HG03558 (cell line): ENCODE data around the gene GRK4.
"Not testable (repeated sequence)": the region's sequence is repeated elsewhere in the genome, so short reads cannot be mapped to it uniquely, and the experiment has no call there.

Source experiments
- ATAC-seq: cut with Tn5 transposase; IDR thresholded peaks from one replicate; pipeline ENCODE4 v1.9.1; 2021; ENCODE audit warnings: moderate number of reproducible peaks; ENCODE audit not compliant: unreplicated experiment; ENCODE audit errors: extremely low read depth

The GRK4 gene

GRCh38 chr4:2930135-2930757, 33.1 kb upstream of the GRK4 start:
- ATAC-seq, result no peak

DNA sequence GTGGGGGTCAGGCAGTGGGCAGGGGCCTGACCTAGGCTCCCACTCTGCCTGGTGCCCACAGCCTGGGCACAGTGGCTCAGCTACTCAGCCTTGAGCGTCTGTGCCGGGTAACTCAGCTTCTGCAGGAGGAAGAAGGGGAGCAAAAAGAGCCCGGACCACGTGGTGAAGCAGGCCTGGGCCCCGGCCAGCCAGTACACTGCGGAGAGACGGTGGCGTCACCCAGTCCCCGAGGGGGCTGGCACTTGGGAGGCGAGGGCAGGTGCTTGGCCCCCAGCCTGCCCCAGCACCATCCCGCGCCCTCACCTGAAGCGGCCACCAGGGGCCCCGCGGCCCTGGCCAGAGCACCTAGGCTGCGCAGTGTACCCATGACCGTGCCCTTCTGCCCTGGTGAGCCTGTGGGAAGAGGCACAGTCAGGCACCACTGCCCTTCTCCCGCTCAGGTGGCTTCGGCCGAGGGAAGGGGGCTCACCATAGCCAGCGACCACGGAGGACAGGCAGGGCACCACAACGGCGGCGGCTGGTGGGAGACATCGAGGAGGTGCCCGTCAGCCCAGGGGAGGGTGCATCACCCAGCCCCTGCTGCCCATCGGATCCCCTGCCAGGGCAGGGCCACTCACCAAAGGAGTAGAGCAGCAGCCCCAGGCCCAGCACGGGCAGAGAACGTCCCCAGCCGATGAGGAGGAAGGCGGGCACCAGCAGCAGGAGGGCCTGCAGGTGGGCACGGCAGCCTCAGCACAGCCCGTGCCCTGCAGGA, 32.4 kb upstream of the GRK4 start:
- no peak for ATAC-seq

DNA sequence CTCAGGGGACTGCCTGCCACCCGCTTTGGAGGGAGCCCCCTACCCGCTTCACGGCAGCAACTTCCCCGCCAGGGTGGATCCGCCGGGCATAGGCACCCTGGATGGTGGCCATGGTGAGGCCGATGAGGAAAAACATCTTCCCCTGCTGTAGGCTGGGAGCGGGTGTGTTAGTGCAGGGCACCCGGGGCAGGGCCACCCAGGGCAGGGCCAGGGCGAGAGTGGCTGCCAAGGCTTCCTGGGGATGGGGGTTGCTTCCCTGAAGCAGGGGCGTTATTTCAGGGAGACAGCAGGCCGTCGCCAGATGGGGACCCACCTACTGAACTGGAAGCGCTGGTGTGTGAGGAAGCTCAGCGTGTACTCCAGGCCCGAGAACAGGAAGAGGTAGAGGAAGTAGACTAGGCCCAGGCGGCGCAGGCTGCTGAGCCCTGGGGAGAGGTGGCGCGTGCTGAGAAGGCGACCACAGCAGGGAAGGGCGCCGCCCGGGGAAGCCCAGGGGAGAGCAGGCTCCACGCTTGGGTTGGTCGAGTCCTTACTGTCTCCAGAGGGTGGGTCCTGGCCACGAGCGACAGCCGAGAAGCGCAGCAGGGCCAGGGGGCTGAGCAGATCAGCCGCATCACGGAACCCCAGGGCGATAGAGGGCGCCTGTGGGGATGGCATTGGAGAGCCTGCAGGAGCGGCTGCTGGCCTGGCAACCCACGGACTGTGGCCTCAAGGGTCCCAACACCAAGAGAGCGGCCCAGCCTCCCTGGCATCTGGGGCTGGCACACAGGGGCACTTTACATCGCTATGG, 31.7 kb upstream of the GRK4 start:
- ATAC-seq, result peak; percentile 35

DNA sequence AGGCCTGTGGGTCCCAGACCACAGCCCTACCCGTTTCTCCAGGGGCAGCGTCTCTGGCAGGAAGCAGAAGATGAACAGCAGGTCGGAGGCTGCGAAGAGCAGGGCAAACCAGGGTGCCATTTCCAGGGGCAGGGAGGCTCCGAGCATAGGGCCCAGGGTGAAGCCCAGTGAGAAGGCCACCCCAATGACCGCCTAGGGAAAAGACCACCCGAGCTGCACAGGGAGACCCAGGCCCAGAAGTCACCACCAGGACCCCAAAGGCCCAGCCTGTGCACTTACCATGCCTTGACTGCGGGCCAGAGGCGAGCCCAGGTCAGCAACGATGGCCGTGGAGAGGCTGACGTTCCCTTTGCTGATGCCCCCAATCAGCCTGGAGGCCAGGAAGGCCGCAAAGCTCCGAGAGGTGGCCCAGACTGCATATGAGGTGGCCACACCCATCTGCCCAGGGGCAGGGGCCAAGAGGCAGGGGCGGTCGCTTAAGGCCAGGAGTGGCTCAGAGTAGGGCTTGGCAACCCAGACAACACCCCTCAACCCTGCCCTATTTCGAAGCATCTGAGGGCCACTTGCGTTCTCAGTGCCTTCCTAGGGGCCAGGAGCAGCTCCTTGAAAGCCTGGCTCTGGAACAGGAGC, 30.9 kb upstream of the GRK4 start:
- ATAC-seq, result no peak

DNA sequence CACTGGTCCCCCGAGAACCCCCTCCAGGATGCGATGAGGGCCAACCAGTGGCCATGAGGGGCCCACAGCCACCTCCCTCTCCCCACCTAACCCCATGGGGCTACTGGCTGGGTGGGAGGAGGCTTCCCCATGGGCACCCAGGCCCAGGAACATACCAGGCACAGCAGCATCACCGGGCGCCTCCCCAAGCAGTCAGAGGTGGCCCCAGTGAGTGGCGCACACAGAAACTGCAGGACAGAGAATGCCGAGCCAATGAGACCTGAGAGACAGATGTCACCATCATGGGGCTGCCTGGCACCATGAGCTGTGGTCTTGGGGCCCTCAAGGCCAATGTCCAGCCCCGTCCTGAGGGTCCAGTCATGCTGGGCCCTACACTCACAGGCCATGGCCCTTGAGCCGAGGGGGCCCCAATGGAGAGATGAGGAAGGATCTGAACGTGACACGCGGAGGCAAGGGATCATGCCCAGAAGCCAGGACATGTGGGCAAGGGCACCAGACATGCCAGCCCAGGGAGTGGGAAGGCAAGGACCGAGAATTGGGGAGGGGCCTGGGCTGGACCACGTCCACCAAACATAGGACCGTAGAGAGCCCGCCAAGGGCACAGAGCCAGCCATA, 30.3 kb upstream of the GRK4 start:
- ATAC-seq, result no peak

- no peak for ATAC-seq
Measured at GRCh38 chr4:2933566-2934076, 29.8 kb upstream of the GRK4 start.

DNA sequence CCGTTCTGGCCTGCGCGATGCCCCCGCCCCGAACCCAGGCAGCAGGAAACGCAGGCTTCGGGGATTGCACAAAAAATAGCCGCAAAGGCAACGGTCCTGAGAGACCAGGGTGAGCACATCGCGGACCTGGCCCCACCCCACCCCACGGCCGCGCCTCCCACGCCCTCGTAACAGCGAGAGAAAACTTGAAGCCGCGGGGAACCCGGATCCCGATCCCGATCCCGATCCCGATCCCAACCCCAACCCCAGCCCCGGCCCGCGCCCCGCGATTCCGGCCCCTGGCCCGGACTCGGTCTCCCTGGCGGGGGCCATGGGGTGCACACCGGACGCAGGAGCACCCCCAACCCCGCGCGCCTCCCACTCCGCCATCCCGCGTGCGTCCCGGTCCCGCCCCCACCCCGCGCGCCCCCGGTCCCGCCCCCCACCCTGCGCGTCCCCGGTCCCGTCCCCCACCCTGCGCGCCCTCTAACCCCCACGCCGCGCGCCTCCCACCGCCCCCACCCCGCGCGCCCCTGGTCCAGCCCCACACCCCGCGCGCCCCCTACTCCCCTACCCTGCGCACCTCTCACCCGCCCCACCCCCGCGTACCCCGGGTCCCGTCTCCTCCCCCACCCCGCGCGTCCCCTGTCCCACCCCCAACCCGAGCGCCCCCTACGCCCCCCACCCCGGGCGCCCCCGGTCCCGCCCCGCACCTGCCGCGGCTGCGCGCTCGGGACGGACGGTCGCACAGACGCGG, 29.1 kb upstream of the GRK4 start:
- no peak for ATAC-seq

GRCh38 chr4:2934813-2935761, 28.3 kb upstream of the GRK4 start:
- ATAC-seq, result peak; percentile 32

DNA sequence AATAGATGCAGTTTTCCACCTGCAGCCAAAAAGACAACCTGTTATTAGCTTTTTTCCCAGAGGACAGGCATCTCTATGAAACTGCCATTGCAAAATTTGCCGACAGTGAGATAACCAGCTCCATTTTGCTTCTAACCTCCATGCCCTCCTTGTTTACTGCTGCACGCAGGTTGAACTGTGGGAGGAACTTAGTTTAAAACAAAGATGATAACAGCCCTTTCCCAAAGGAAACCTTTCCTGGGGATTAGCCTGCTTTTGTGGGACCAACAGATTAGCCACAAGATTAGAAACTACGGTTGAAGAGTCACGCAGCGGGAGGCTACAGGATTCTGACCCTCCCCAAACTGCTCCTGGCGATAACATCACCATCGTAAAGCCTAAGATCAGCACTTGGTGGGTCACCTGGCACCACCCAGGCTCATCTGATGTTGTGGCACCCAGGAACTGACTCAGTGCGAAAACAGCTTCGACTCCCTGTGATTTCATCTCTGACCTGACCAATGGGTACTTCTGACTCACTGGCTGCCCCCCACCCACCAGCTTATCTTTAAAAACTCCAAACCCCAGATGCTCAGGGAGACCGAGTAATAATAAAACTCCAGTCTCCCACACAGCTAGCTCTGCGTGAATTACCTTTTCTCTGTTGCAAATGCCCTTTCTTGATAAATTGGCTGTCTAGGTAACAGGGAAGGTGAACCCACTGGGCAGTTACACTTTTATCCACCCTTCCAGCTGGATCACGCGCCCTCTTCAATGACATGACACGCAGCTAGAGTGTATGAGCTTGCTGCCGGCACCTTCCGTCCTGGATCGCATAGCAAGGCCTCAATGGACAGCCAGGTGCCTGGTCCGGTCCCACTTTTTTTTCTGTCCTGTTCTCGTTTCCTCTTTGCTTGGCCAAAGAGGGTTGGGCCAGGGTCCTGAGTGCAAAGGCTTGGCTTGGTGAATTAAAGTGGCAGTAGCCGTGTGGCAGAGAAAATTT, 27.3 kb upstream of the GRK4 start:
- no peak for ATAC-seq

DNA sequence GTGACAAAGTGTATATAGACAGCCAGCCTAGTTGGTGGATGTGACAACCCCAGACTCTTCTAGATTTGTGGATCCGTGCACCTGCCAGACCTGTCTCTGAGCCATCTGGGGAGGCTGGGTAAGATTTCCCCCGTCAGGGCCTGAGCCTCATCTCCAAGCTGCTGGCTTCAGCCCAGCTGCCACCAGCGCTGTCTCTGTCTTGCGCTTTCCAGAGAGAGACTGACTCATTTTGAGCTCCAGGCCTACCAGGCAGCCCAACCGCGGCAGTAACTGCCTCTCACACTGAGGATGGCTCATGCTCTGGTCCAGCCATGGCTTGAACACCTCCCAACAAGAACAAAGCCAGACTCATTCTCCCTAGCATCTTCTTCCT, 26.6 kb upstream of the GRK4 start:
- no peak for ATAC-seq

DNA sequence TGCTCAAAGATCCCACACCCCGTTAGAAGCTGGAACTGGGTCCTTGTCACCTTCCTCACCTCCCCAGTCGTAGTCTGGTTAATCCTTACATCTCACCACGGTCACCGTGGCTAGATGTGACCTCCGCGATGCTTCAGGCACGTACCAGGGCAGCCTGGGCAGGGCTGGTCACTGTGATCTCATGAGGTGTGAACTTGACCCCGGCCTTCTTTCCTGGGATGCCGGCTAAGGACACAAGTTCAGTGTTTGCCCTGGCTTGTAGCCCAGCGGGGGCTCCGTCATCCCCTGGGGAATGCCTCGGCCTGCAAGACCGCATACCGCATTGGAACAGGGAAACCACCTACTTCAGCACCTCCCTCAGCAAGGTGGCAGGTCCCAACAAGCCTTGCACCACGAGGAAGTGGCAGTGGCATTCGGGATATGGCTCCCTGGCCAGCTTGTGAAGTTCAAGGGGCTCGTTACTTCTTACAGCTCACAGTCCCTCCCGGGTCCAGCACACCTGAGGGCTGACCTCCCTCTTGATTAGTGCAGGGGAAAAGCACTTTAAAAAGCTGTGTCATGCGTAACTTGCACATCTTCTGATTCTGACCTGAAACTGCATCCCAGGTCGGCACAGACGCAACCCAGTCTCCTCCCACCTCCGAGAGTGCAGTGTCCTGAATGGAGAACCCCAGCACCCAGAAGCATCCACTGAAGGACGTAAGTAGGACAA, 26.1 kb upstream of the GRK4 start:
- no peak for ATAC-seq

DNA sequence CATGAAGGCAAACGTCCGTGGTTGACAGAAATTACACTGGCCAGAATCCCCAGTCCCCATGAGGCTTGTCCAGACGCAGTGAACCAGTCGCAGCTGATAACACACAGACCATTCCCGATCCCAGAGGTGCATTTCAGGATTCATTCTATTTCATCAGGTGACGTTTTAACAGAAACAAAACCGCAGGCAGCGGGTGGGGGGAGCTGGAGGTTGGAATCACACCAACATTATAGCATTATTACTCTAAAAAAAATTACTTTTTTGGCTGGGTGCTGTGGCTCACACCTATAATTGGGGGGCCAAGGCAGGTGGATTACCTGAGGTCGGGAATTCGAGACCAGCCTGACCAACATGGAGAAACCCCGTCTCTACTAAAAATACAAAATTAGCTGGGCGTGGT, 25.4 kb upstream of the GRK4 start:
- no peak for ATAC-seq

- ATAC-seq, result not testable (repeated sequence)
Measured at GRCh38 chr4:2938411-2938810, 25.0 kb upstream of the GRK4 start.

DNA sequence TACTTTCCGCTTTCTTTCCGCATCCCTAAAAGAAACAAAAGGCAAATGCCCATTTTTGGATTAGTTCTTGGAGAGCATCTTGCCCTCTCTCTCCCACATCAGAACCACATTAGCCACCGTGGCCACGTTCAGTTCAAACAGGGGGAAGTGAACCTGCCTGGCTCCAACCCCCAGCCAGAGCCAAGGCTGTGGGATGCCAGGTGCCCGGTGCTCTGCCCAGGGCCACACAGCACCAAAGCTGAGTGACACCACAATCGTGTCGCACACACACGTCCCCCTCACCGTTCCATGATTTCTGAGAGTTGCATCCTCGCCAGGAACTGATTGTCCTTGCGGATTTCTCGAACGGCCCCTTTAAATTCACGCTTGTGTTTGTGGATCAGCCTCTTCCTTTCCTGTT, 24.5 kb upstream of the GRK4 start:
- no peak for ATAC-seq

DNA sequence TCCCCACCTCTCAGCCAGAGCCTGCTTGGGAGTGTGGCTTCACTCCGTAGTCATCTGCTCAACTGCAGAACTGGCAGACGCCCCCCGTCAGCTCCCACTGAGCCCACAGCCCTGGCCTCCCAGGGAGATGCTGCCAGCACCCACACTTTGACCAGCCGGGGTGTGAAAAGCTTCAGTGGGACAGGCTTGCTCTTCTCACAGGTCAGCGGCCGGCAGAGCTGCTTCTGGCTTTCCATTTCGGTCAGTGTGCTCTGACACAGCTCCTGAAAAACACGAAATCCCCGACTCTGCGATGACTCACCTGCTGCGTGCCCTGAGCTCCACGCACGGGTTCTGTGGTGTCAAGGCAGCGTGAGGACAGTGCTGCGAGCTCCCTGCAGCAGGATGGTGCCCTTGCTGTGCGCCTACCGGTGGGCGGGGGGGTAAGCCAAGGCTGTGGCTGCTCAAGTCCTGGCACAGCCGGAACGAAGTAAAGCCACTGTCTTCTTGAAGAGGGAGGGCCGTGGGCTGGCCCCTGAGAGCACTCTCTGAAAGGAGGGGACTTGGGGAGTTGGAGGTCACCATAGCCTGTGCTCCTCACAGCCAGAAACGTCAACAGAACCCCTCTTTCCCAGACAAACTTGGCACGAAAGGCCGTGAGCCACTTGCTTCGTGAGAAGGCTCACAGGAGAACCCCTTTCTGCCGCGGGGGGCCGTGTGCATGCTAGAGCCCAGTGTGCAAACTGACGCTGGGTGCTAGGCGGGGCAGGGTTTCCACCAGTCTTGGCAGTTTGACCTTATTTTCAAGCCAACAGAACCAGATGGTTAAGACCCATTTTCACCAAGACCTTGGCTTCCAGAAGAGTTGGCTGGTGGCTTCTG, 23.8 kb upstream of the GRK4 start:
- no peak for ATAC-seq
